GM19351 (cell line): ENCODE measurements around the gene TNFRSF6B.

Experiments
- ATAC-seq: cut with Tn5 transposase; IDR thresholded peaks from one replicate; pipeline ENCODE4 v1.9.1; 2021; ENCODE audit warnings: mild to moderate bottlenecking, moderate library complexity; ENCODE audit not compliant: unreplicated experiment

Gene TNFRSF6B

GRCh38 chr20:63734946-63735858, 38.8 kb downstream of the TNFRSF6B start:
- ATAC-seq = no peak

GRCh38 chr20:63735859-63736718, 39.6 kb downstream of the TNFRSF6B start, which contains the start of gene LIME1:
Gene LIME1 (plus strand): TSS chr20:63736664. CDS start chr20:63737550, 886 bp downstream.
- ATAC-seq = no peak

GRCh38 chr20:63736893-63737694, 40.6 kb downstream of the TNFRSF6B start:
- no peak for ATAC-seq

GRCh38 chr20:63737695-63737944, 41.2 kb downstream of the TNFRSF6B start:
- ATAC-seq = no peak

DNA sequence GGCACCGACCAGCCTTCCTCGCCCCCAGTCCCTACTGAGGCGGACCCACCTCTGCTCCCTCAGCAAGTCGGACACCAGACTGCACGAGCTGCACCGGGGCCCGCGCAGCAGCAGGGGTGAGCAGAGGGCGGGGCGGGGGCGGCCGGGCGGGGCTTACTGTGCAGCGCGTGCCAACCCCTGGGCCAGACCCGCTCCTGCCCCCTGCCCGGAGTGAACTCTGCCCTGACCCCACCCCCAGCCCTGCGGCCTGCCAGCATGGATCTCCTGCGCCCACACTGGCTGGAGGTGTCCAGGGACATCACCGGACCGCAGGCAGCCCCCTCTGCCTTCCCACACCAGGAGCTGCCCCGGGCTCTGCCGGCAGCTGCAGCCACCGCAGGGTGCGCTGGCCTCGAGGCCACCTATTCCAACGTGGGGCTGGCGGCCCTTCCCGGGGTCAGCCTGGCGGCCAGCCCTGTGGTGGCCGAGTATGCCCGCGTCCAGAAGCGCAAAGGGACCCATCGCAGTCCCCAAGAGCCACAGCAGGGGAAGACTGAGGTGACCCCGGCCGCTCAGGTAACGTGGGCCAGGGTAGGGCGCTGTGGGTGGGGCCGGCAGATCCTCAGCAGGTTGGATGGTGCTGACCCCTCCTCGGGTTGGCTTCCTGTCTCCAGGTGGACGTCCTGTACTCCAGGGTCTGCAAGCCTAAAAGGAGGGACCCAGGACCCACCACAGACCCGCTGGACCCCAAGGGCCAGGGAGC, 41.7 kb downstream of the TNFRSF6B start:
- ATAC-seq = no peak

- ATAC-seq = no peak
These were observed 42.3 kb downstream of the TNFRSF6B start for GRCh38 chr20:63738687-63739129.

- ATAC-seq = peak; percentile 50
These were observed 42.9 kb downstream of the TNFRSF6B start, which contains the start of gene SLC2A4RG for GRCh38 chr20:63739130-63740069. Gene SLC2A4RG (plus strand): TSS chr20:63739776. CDS start chr20:63739913, 137 bp downstream.

GRCh38 chr20:63740070-63740626, 43.7 kb downstream of the TNFRSF6B start:
- ATAC-seq = peak; percentile 26

- no peak for ATAC-seq
These were observed 44.3 kb downstream of the TNFRSF6B start for GRCh38 chr20:63740627-63741353.

GRCh38 chr20:63741354-63741675, 44.9 kb downstream of the TNFRSF6B start:
- ATAC-seq = no peak

DNA sequence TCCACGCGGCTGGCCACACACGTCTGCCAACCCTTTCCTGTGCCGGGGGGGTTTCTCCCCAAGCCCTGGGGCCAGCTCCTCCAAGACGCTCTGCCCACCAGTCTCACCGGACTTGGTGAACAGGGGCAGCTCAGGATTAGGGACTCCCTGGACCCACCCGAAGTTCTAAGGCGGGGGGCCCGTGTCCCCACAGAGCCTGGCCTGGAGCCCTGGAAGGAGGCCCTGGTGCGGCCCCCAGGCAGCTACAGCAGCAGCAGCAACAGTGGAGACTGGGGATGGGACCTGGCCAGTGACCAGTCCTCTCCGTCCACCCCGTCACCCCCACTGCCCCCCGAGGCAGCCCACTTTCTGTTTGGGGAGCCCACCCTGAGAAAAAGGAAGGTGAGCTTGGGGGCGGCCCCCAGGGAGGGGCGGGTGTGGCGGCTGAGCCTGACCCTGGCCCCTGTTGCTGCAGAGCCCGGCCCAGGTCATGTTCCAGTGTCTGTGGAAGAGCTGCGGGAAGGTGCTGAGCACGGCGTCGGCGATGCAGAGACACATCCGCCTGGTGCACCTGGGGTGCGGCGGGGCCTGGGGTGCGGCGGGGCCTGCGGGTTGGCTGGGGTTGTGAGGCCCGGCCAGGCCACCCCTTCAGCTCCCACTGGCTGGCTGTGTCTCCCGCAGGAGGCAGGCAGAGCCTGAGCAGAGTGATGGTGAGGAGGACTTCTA, 45.4 kb downstream of the TNFRSF6B start:
- no peak for ATAC-seq

- ATAC-seq = no peak
These were observed 46.1 kb downstream of the TNFRSF6B start for GRCh38 chr20:63742381-63743024.

GRCh38 chr20:63743210-63743970, 46.9 kb downstream of the TNFRSF6B start:
- ATAC-seq = no peak

DNA sequence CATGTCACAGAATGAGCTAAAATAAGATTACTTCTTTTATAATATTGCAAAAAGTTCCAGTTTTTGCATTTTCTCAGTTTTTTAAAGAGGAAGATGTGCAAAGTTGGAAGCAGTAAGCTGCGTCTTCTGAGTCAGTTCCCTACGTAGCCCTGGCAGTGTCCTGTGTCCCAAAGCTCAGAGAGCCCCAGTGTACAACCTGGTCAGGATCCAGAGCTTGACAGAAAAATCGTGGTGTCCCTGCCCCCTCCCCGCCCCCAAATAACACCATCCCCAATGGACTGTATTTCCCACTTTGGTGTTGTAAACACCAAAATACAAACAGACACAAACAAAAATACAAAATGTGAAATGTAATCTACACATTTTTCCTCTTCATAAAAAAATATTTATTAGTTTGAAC, 47.7 kb downstream of the TNFRSF6B start:
- ATAC-seq = no peak

- no peak for ATAC-seq
These were observed 48.3 kb downstream of the TNFRSF6B start for GRCh38 chr20:63744574-63745423.

GRCh38 chr20:63745424-63745805, 49.0 kb downstream of the TNFRSF6B start:
- no peak for ATAC-seq
